C4-2B (cell line): ENCODE measurements around the gene CDK13.

Experiments
- CTCF ChIP-seq: fragments of 450-650 bp; conservative IDR thresholded peaks from 2 replicates; pipeline ENCODE4 v1.5.1; 2017; ENCODE audit warnings: mild to moderate bottlenecking
- ZFX ChIP-seq: fragments of 450-650 bp; IDR thresholded peaks from 2 replicates; pipeline ENCODE4 v1.6.1; 2017

- TF ChIP-seq CTCF: no peak
- TF ChIP-seq ZFX: no peak
Measured at GRCh38 chr7:39936761-39937160, 13.3 kb upstream of the CDK13 start.
